ENCODE measurements around the gene COQ6.
"Not testable (repeated sequence)": the region's sequence is repeated elsewhere in the genome, so short reads cannot be mapped to it uniquely, and the experiment has no call there.

COQ6 gene

DNA sequence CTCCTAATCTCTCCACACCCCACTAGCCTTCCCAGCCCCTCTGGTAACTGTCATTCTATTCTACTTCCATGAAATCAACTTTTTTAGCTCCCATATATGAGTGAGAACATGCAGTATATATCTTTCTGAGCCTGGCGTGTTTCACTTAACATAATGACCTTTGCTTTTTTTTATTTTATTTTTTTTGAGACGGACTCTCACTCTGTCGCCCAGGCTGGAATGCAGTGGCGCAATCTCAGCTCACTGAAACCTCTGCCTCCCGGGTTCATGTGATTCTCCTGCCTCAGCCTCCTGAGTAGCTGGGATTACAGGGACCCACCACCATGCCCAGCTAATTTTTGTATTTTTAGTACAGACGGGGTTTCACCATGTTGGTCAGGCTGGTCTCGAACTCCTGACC lies 38.6 kb downstream of the COQ6 start:
- not testable (repeated sequence) for DNase-seq

GRCh38 chr14:73991092-73991491 lies 41.0 kb downstream of the COQ6 start:
- no peak for DNase-seq

- DNase-seq, result not testable (repeated sequence)
Observed at GRCh38 chr14:73994926-73995325, 44.8 kb downstream of the COQ6 start.

DNA sequence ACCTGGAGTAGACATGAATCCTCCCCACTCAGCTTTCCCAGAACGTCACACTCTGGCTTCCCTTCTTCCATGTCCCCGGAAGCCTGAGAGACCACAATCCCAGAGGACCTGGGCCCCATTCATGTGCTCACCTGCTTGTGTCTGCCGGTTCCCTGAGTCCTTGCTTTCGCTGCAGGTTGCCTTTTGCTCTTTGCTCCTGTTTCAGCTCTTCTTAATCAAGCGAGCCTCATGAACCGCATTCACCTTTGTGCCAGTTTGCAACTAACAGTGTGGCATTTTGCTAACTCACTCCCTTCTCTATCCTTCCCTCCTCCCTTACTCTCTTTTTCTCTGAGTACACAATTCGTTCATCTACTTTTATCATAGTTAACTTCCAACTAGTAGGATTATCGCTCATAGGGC lies 45.9 kb downstream of the COQ6 start:
- no peak for DNase-seq

DNA sequence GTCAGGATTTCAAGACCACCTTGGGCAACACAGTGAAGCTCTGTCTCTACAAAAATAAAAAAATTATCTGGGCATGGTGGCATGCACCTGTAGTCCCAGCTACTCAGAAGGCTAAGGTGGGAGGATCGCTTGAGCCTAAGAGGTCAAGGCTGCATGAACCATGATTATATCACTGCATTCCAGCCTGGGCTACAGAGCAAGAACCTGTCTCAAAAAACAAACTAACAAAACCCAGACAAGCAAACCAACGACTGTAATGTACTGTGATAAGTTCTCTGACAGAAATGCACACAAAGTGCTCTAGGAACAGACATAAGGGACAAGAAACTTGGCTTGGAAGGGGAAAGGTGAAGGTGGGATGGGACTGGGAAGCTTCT lies 46.6 kb downstream of the COQ6 start:
- DNase-seq, result no peak

- DNase-seq, result no peak
Observed at GRCh38 chr14:73997108-73997943, 47.2 kb downstream of the COQ6 start.

GRCh38 chr14:73997944-73998447 lies 47.9 kb downstream of the COQ6 start:
- DNase-seq, result no peak

DNA sequence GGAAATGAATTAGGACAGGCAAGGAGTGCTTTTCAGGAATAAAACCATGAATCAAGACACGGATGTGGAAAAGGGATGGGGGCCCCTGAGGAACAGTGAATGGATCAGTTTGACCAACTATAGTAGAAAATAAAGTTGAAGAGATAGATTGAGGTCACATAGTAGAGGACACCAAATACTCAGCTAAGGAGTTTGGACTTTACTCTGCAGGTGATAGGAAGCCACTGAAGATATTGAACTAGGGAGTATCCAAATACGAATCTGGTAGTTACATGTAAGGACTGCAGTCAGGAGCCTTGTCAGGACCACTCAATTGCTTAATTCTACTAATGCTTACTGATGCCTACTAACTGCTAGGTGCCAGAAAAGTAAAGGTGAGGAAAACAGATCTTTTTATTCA lies 48.6 kb downstream of the COQ6 start:
- DNase-seq, result no peak

DNA sequence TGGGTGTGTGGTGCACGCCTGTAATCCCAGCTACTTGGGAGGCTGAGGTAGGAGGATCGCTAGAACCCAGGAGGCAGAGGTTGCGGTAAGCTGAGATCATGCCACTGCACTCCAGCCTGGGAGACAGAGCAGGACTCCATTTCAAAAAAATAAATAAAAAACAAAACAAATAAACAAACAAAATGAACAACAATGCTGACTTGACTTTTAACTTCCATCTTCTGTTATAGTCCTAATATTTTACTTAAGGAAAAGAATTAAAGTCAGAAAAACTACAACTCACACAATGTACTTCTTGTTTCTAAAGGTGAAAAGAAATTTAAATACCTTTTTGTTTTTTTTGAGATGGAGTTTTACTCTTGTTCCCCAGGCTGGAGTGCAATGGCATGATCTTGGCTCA lies 55.6 kb downstream of the COQ6 start:
- not testable (repeated sequence) for DNase-seq

DNA sequence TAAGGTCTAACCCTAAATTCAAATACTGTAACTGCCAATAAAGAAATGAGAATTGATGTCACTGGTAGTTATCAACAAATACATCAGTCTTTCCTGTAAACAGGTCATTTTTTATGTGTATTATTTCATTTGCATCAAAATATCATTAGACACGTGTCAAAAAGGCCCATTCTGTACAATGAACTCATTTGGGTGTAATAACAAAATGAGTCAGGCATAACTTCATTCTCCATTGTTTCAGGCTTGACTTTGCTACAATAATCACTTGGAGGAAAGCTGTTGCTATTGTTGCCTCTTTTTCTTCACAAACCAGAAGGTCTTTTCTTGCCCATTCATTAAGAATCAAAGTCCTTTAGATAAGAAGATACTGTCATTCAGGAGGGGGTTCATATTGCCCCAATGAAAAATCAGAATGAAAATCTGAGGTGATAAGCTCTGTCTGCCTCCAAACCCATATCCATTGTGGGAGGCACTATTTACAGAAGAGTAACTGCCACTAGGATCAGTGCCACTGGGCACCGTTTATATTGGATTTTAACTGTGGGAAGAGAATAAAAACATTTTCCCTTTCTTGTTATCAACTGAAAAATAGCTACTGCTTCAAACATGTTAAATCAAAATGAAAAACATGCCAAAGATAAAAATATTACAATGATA lies 58.9 kb downstream of the COQ6 start:
- no peak for DNase-seq
